Hippocampal formation (tissue), 2 donors: ENCODE measurements around the gene LYPD4.
"Not testable (repeated sequence)": the region's sequence is repeated elsewhere in the genome, so short reads cannot be mapped to it uniquely, and the experiment has no call there.

ENCODE experiments used
- DNase-seq, 2 donors: peaks; one replicate each; lab custom pipeline; 2025; lab: John Stamatoyannopoulos, UW

The LYPD4 gene

GRCh38 chr19:41875973-41876372, 31.5 kb upstream of the LYPD4 start:
- not testable (repeated sequence) for DNase-seq

GRCh38 chr19:41872775-41873647, 28.5 kb upstream of the LYPD4 start:
- peak; percentile 24 to 46 for DNase-seq

- DNase-seq = no peak
These were observed 27.9 kb upstream of the LYPD4 start for GRCh38 chr19:41872384-41872774.

- DNase-seq = no peak
These were observed 27.3 kb upstream of the LYPD4 start for GRCh38 chr19:41871573-41872383.

GRCh38 chr19:41870401-41870873, 26.0 kb upstream of the LYPD4 start:
- DNase-seq = no peak

GRCh38 chr19:41869374-41869955, 25.0 kb upstream of the LYPD4 start:
- no peak for DNase-seq

GRCh38 chr19:41868989-41869300, 24.5 kb upstream of the LYPD4 start:
- no peak for DNase-seq

- no peak for DNase-seq
These were observed 23.9 kb upstream of the LYPD4 start for GRCh38 chr19:41868120-41868988.

- no peak for DNase-seq
These were observed 21.8 kb upstream of the LYPD4 start for GRCh38 chr19:41866284-41866683.

GRCh38 chr19:41864374-41864773, 19.9 kb upstream of the LYPD4 start:
- no peak for DNase-seq

GRCh38 chr19:41863209-41863931, 18.9 kb upstream of the LYPD4 start:
- no peak for DNase-seq

GRCh38 chr19:41862445-41862986, 18.0 kb upstream of the LYPD4 start:
- DNase-seq = no peak

- no peak for DNase-seq
These were observed 17.4 kb upstream of the LYPD4 start for GRCh38 chr19:41861846-41862245.

- DNase-seq = no peak
These were observed 16.8 kb upstream of the LYPD4 start for GRCh38 chr19:41861116-41861768.

GRCh38 chr19:41860419-41861115, 16.1 kb upstream of the LYPD4 start:
- no peak for DNase-seq

- DNase-seq = peak; percentile 99 to 100
These were observed 15.3 kb upstream of the LYPD4 start, which contains the start of gene RPS19 for GRCh38 chr19:41859618-41860418. TSS of gene RPS19 (plus strand) at chr19:41860255. CDS start at chr19:41860775, 520 bp downstream.

- no peak for DNase-seq
These were observed 14.7 kb upstream of the LYPD4 start for GRCh38 chr19:41859213-41859617.

GRCh38 chr19:41853768-41854167, 9.3 kb upstream of the LYPD4 start:
- DNase-seq = no peak

- no peak for DNase-seq
These were observed 8.9 kb upstream of the LYPD4 start for GRCh38 chr19:41853344-41853743.
